ENCODE measurements around the gene SUN3.

GRCh38 chr7:48046458-48046857 lies 17.6 kb upstream of the SUN3 start:
- TF ChIP-seq CTCF (IDR thresholded peaks at IDR 0.05; ENCODE audit: poor library complexity, severe bottlenecking) (no peak), POLR2AphosphoS5 (IDR thresholded peaks at IDR 0.05) (no peak), TAF1 (IDR thresholded peaks at IDR 0.05; ENCODE audit: low read depth) (no peak), EP300 (conservative IDR thresholded peaks at IDR 0.05; ENCODE audit: poor library complexity, severe bottlenecking) (no peak), RAD21 (conservative IDR thresholded peaks at IDR 0.05) (no peak), SMC3 (conservative IDR thresholded peaks at IDR 0.05; ENCODE audit: poor library complexity) (no peak), EZH2 (IDR thresholded peaks at IDR 0.05; ENCODE audit: borderline replicate concordance, insufficient read depth, low read length, poor library complexity, severe bottlenecking) (no peak), MXI1 (conservative IDR thresholded peaks at IDR 0.05; ENCODE audit: poor library complexity, severe bottlenecking) (no peak), REST (IDR thresholded peaks at IDR 0.05; ENCODE audit: borderline replicate concordance) (no peak)
